Activated CD4-positive, alpha-beta T cell treated with anti-CD3 and anti-CD28 coated beads, Interleukin-2, amount 10 ng/mL, durations not matched to agents 7 days and 5 days (primary cell): ENCODE measurements around the gene LDB2. TPM values are rescaled to one million over a fixed set of nuclear protein-coding genes. Genes with fewer than 3 reads are reported as not detected.

Experiments
- CTCF ChIA-PET: fragments of 350-600 bp; sonication (Branson Sonifier 250); formaldehyde crosslinking; loops from one replicate; lab custom pipeline; 2021; ENCODE audit warnings: antibody characterized with exemption; lab: Charles Lee
- POLR2A ChIA-PET: fragments of 350-600 bp; sonication (Branson Sonifier 250); formaldehyde crosslinking; loops from one replicate; lab custom pipeline; 2021; ENCODE audit warnings: antibody characterized with exemption; lab: Charles Lee
- DNase-seq: peaks from one replicate; pipeline ENCODE4 v3.0.0-alpha.2; 2020
- H3K27ac Mint-ChIP-seq: one replicate; pipeline ENCODE4 v1.8.0; 2021; ENCODE audit warnings: mild to moderate bottlenecking, moderate library complexity, mixed read lengths
- H3K27me3 Mint-ChIP-seq: one replicate; pipeline ENCODE4 v1.8.0; 2021; ENCODE audit warnings: mixed read lengths
- H3K36me3 Mint-ChIP-seq: one replicate; pipeline ENCODE4 v1.8.0; 2021; ENCODE audit warnings: low read depth, mixed read lengths
- H3K4me1 Mint-ChIP-seq: one replicate; pipeline ENCODE4 v1.8.0; 2021; ENCODE audit warnings: mixed read lengths
- H3K4me3 Mint-ChIP-seq: one replicate; pipeline ENCODE4 v1.8.0; 2021; ENCODE audit warnings: mild to moderate bottlenecking, moderate library complexity, mixed read lengths
- H3K9me3 Mint-ChIP-seq: one replicate; pipeline ENCODE4 v1.8.0; 2021; ENCODE audit warnings: mixed read lengths
- total RNA-seq, 2 experiments: library from RNA; stranded (reverse); gene quantifications; one replicate each; pipeline ENCODE4 v1.2.3, GENCODE V29; 2021

LDB2 gene
- total RNA-seq, 2 experiments from 2014 or later, result not detected

DNA sequence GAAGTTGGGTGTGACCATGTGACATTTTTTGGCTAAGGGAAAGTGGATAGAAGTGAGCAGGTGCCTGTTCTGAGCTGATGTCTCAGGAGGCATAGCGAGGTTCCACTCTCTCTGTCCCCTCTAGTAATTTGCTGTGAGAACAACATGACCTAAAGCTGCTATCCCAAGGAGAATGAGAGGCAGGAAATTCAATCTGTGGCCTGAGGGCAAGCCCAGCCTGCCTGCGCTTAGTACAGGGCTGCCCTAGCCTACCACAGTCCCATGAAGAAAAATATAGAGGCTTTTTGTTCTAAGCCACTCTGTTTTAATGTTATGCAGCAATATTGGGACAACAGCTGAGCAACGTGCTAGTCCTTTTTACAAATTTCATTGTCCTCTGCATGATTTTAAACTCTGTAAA lies 193.1 kb downstream of the LDB2 start:
- Mint-ChIP-seq H3K27ac (no peak overlapping the region), H3K27me3 (no peaks in the 10 kb centered on the region), H3K4me3 (no peak overlapping the region), H3K9me3 (no peaks in the 10 kb centered on the region), H3K36me3 (no peaks in the 10 kb centered on the region), H3K4me1 (no peaks in the 10 kb centered on the region)
- POLR2A ChIA-PET, result no interaction called here
- no peak for DNase-seq
- CTCF ChIA-PET, result no interaction called here

DNA sequence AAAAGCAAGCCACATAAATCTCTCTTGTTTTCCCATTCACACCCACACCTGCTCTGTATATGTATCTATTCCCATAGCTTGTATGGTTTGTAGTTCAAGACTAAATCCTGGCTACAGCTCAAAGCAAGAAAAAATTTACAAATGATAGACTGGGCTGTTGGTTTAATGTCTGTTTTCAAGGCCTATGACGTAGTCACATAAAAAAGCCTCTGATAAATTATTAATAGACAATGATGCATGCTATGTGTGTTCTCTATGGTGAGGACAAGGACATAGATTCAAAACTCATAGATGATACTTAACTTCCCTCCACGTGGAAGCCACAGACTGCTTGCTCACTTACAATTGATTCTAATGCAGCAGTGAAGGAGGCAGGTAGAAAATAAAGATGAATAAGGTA lies 194.0 kb downstream of the LDB2 start:
- Mint-ChIP-seq H3K4me3 (no peak overlapping the region), H3K27ac (no peak overlapping the region), H3K27me3 (no peaks in the 10 kb centered on the region), H3K4me1 (no peaks in the 10 kb centered on the region), H3K36me3 (no peaks in the 10 kb centered on the region), H3K9me3 (no peaks in the 10 kb centered on the region)
- ChIA-PET CTCF (no interaction called here), POLR2A (no interaction called here)
- no peak for DNase-seq

DNA sequence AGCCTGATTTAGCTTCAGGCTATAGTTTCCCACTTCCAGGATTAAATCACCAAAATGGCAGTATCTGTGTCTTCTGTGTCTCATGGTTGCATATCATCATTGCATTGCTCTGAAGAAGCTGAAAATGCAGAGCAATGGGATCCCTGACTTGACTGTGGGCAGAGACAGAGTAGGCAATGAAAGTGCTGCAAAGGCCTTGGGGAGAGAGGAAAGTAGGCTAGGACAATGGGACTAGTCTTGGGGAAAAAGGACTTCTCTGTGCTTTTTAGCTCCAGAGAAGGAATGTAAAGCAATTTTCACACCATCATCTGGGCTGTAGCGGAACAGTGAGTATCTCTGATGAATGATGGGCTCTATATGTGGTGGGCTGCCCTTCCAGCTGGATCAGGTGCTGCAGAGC lies 202.5 kb downstream of the LDB2 start:
- H3K4me3 Mint-ChIP-seq, result no peak overlapping the region
- no peak overlapping the region for H3K27ac Mint-ChIP-seq
- no peaks in the 10 kb centered on the region for H3K27me3 Mint-ChIP-seq
- ChIA-PET CTCF (interaction anchor here (0.7 to 1.0 kb wide), 2 partner anchors 9 to 339 kb away, joined by 3 to 6 read pairs; no protein-coding TSS in a partner anchor), POLR2A (no interaction called here)
- H3K36me3 Mint-ChIP-seq, result no peaks in the 10 kb centered on the region
- no peaks in the 10 kb centered on the region for H3K9me3 Mint-ChIP-seq
- H3K4me1 Mint-ChIP-seq, result no peaks in the 10 kb centered on the region
- DNase-seq, result no peak

DNA sequence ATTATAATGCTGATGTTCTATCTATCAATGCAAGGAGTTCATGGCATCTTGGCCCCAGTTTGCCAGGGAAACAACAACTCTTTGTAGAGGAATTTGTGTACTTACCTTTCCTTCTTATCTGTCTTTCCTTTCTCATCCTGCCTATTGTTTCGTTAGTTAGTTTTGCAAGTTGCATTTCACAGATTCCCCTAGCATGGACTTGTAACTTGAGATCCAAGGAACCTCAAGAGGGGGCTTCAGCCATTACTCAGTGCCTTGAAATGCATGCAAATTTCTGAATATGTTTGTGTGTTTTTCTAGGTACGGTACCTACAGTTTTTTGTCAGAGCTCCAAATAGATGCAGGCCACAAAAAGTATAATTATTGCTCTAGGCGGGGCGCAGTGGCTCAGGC lies 203.6 kb downstream of the LDB2 start:
- no peaks in the 10 kb centered on the region for H3K9me3 Mint-ChIP-seq
- no peak for DNase-seq
- H3K36me3 Mint-ChIP-seq, result no peaks in the 10 kb centered on the region
- no peaks in the 10 kb centered on the region for H3K4me1 Mint-ChIP-seq
- H3K27me3 Mint-ChIP-seq, result no peaks in the 10 kb centered on the region
- H3K27ac Mint-ChIP-seq, result no peak overlapping the region
- POLR2A ChIA-PET, result no interaction called here
- CTCF ChIA-PET, result no interaction called here
- H3K4me3 Mint-ChIP-seq, result no peak overlapping the region

- CTCF ChIA-PET, result no interaction called here
Observed at GRCh38 chr4:16694173-16694883, 204.1 kb downstream of the LDB2 start.

GRCh38 chr4:16693641-16694040 lies 204.8 kb downstream of the LDB2 start:
- ChIA-PET POLR2A (no interaction called here), CTCF (interaction anchor here (0.7 kb wide), 1 partner anchor 8 kb away, joined by 3 read pairs; no protein-coding TSS in a partner anchor)
- no peaks in the 10 kb centered on the region for H3K9me3 Mint-ChIP-seq
- H3K27ac Mint-ChIP-seq, result no peak overlapping the region
- no peaks in the 10 kb centered on the region for H3K4me1 Mint-ChIP-seq
- H3K27me3 Mint-ChIP-seq, result no peaks in the 10 kb centered on the region
- no peak overlapping the region for H3K4me3 Mint-ChIP-seq
- no peak for DNase-seq
- H3K36me3 Mint-ChIP-seq, result no peaks in the 10 kb centered on the region

More at GRCh38 chr4:16694173-16694883, 204.1 kb downstream of the LDB2 start:
- Mint-ChIP-seq H3K4me3 (no peak overlapping the region), H3K27me3 (no peaks in the 10 kb centered on the region), H3K27ac (no peak overlapping the region), H3K9me3 (no peaks in the 10 kb centered on the region), H3K4me1 (no peaks in the 10 kb centered on the region), H3K36me3 (no peaks in the 10 kb centered on the region)
- POLR2A ChIA-PET, result no interaction called here
- DNase-seq, result no peak

GRCh38 chr4:16692961-16693506 lies 205.4 kb downstream of the LDB2 start:
- DNase-seq, result no peak
- Mint-ChIP-seq H3K9me3 (no peaks in the 10 kb centered on the region), H3K4me1 (no peaks in the 10 kb centered on the region), H3K4me3 (no peak overlapping the region), H3K27ac (no peak overlapping the region), H3K36me3 (no peaks in the 10 kb centered on the region), H3K27me3 (no peaks in the 10 kb centered on the region)
- ChIA-PET POLR2A (no interaction called here), CTCF (interaction anchor here (0.7 kb wide), 1 partner anchor 8 kb away, joined by 3 read pairs; no protein-coding TSS in a partner anchor)

DNA sequence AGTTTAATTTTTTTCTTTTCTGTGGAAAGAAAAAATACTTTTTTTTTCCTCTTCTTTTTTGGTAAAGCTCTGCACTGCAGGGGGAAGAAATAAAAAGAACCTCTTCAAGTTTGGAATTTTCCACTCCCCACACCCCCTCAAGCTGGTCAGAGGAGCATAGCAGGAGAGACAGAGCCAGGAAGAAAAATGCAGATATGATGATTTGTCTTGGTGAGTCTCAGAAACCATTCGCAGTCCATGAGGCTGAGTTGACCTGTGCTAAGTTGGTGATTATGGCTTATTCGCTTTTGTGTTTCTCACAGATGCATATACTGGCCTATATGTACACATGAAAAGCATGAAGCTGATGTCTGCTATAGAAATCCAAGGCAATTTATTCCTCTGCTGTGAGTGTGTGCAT lies 205.9 kb downstream of the LDB2 start:
- POLR2A ChIA-PET, result no interaction called here
- Mint-ChIP-seq H3K27ac (no peak overlapping the region), H3K27me3 (no peaks in the 10 kb centered on the region), H3K36me3 (no peaks in the 10 kb centered on the region), H3K9me3 (no peaks in the 10 kb centered on the region), H3K4me3 (no peak overlapping the region), H3K4me1 (no peaks in the 10 kb centered on the region)
- no peak for DNase-seq
- CTCF ChIA-PET, result no interaction called here

DNA sequence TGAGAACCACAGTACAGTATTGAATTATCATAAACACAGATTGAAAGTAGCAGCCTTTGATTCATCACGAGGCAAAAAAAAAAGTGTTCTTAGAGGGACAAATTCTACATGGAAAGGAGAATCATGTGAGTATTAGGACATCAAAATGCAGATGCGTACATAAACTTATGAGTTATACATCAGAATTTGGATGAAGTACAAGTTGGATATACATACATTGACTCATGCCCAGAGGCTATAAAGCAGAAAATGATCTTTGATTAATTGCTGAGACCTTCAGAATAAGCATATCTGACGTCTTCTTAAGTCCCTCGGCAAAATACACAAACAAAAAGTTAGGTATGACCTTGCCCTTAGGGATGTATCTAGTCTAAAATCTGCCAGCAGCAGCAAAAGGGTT lies 206.4 kb downstream of the LDB2 start:
- Mint-ChIP-seq H3K9me3 (no peaks in the 10 kb centered on the region), H3K27me3 (no peaks in the 10 kb centered on the region), H3K4me3 (no peak overlapping the region), H3K27ac (no peak overlapping the region), H3K36me3 (no peaks in the 10 kb centered on the region), H3K4me1 (no peaks in the 10 kb centered on the region)
- no peak for DNase-seq
- ChIA-PET CTCF (no interaction called here), POLR2A (no interaction called here)

DNA sequence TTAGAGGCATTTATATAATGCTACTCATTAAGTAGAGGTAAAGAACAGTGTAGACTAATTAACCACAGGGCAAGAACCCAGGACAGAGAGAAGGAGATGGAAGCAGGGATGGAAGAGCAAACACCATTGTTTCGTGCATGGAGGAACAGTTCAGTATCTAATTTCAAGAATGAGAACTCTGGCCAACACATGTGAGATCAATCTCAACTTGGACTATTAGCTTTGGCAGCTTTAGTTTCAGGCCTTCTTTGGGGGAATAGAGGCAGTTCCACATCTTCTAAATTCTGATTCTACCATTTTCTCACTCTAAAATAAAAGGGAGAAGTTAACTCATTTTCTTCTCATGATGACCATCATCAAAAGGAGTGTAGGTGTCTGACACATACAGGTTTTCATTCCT lies 207.0 kb downstream of the LDB2 start:
- Mint-ChIP-seq H3K36me3 (no peaks in the 10 kb centered on the region), H3K4me1 (no peaks in the 10 kb centered on the region), H3K27ac (no peak overlapping the region), H3K9me3 (no peaks in the 10 kb centered on the region), H3K27me3 (no peaks in the 10 kb centered on the region), H3K4me3 (no peak overlapping the region)
- no peak for DNase-seq
- POLR2A ChIA-PET, result no interaction called here
- CTCF ChIA-PET, result interaction anchor here (0.8 kb wide), 1 partner anchor 10 kb away, joined by 3 read pairs; no protein-coding TSS in a partner anchor

- no peak for DNase-seq
- no peak overlapping the region for H3K4me3 Mint-ChIP-seq
- no peak overlapping the region for H3K27ac Mint-ChIP-seq
- ChIA-PET POLR2A (no interaction called here), CTCF (no interaction called here)
- H3K9me3 Mint-ChIP-seq, result no peaks in the 10 kb centered on the region
- H3K27me3 Mint-ChIP-seq, result no peaks in the 10 kb centered on the region
- H3K36me3 Mint-ChIP-seq, result no peaks in the 10 kb centered on the region
- no peaks in the 10 kb centered on the region for H3K4me1 Mint-ChIP-seq
Observed at GRCh38 chr4:16687845-16688244, 210.6 kb downstream of the LDB2 start.

DNA sequence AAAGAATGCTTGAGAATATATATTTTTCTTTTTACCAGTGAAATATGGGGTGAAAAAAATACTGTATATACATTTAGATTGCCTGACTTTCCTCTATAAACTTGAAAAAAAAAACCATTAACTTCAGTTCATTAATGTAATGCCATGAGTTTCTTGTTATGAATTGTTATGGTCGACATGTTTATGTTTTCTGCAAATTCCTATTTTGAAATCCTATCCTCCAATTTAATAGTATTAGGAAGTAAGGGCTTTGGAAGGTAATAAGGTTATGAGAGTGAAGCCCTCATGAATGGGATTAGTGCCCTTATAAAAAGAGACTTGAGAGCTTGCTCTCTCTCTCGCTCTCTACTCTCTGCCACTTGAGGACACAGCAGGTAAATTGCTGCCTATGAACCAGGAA lies 211.4 kb downstream of the LDB2 start:
- Mint-ChIP-seq H3K4me1 (no peaks in the 10 kb centered on the region), H3K36me3 (no peaks in the 10 kb centered on the region), H3K4me3 (no peak overlapping the region), H3K27ac (no peak overlapping the region), H3K9me3 (no peaks in the 10 kb centered on the region), H3K27me3 (no peaks in the 10 kb centered on the region)
- ChIA-PET CTCF (interaction anchor here (0.8 kb wide), 1 partner anchor 9 kb away, joined by 6 read pairs; no protein-coding TSS in a partner anchor), POLR2A (no interaction called here)
- no peak for DNase-seq

GRCh38 chr4:16686195-16686594 lies 212.2 kb downstream of the LDB2 start:
- Mint-ChIP-seq H3K36me3 (no peaks in the 10 kb centered on the region), H3K4me1 (no peaks in the 10 kb centered on the region), H3K27ac (no peak overlapping the region), H3K4me3 (no peak overlapping the region), H3K9me3 (no peaks in the 10 kb centered on the region), H3K27me3 (no peaks in the 10 kb centered on the region)
- DNase-seq, result no peak
- POLR2A ChIA-PET, result no interaction called here
- CTCF ChIA-PET, result no interaction called here
